Gastrocnemius medialis (tissue), 4 donors: Measurements from ENCODE around the gene RNF115. TPM values are rescaled to one million over a fixed set of nuclear protein-coding genes. Genes with fewer than 3 reads are reported as not detected.
"Not testable (repeated sequence)": the region's sequence is repeated elsewhere in the genome, so short reads cannot be mapped to it uniquely, and the experiment has no call there.

Source experiments
- ATAC-seq, 2 donors: fragments of 150-250 bp; one replicate each; pipeline ENCODE4 v1.9.1; 2016
- DNase-seq, 2 donors: peaks; one replicate each; pipeline ENCODE4 v3.0.0-alpha.2; 2019
- H3K27ac ChIP-seq, 4 donors: fragments of 200-600 bp; sonication (generic); 1 replicate in 1 of 4; 2 replicates in 3 of 4; pipeline ENCODE4 v1.5.1; 2016 to 2018; ENCODE audit warnings: mild to moderate bottlenecking in 2 of 4, moderate library complexity in 1 of 4
- H3K27me3 ChIP-seq, 3 donors: fragments of 200-600 bp; sonication (generic) in 2 of 3; 1 replicate in 1 of 3; 2 replicates in 2 of 3; pipeline versions ENCODE4 v1.5.1 to v1.6.0; 2016 to 2019; ENCODE audit warnings: mild to moderate bottlenecking in 1 of 3, moderate library complexity in 1 of 3
- H3K36me3 ChIP-seq, 2 donors: fragments of 200-600 bp; sonication (generic) in 1 of 2; one replicate each; pipeline ENCODE4 v1.5.1; 2017 to 2018
- H3K4me1 ChIP-seq, 2 donors: fragments of 200-600 bp; sonication (generic) in 1 of 2; one replicate each; pipeline ENCODE4 v1.5.1; 2016 to 2017; ENCODE audit warnings: mild to moderate bottlenecking in 2 of 2
- H3K4me3 ChIP-seq, 4 donors: fragments of 200-600 bp; sonication (generic) in 3 of 4; 1 replicate in 1 of 4; 2 replicates in 3 of 4; pipeline ENCODE4 v1.5.1; 2016 to 2019; ENCODE audit warnings: mild to moderate bottlenecking in 2 of 4
- H3K9me3 ChIP-seq, 3 donors: fragments of 200-600 bp; sonication (generic) in 2 of 3; 1 replicate in 1 of 3; 2 replicates in 2 of 3; pipeline ENCODE4 v1.5.1; 2016 to 2019
- POLR2A ChIP-seq, 2 donors: fragments of 450-650 bp; IDR thresholded peaks; one replicate each; pipeline ENCODE4 v1.6.1; 2017; ENCODE audit warnings: antibody characterized with exemption in 2 of 2, mild to moderate bottlenecking in 2 of 2, moderate library complexity in 2 of 2
- in situ Hi-C, 4 donors: fragments of 200-750 bp; cut with MboI; loops; one replicate each; pipeline versions ENCODE4 v1.15.0 to v1.8.0; 2017; ENCODE audit warnings: low sequenced_read_pairs in 4 of 4
- intact Hi-C: fragments of 100-400 bp; cut with DNase I; formaldehyde crosslinking; loops from one replicate; pipeline ENCODE4 v1.15.1; 2023; ENCODE audit warnings: low total_unique reads
- total RNA-seq, 4 donors: library from RNA; depleted of rRNA; stranded (reverse); fragments of >200 nt; gene quantifications; one replicate each; pipeline versions ENCODE4 v1.1.0 to v1.2.3, GENCODE V29; 2016
- TF ChIP-seq, protein P1 (sequence below), 5 experiments: fragments of 450-650 bp in 3 of 5; fragments of 200-600 bp in 2 of 5; sonication (generic) in 2 of 5; IDR thresholded peaks in 4 of 5; conservative IDR thresholded peaks in 1 of 5; 1 replicate in 4 of 5; 2 replicates in 1 of 5; pipeline ENCODE4 v1.5.1; 2016 to 2019; ENCODE audit warnings: antibody characterized with exemption in 5 of 5, mild to moderate bottlenecking in 3 of 5, moderate library complexity in 3 of 5

RNF115 gene
- total RNA-seq, 4 donors from 2014 or later = 16.1 to 65.4 (median 37.3) TPM

DNA sequence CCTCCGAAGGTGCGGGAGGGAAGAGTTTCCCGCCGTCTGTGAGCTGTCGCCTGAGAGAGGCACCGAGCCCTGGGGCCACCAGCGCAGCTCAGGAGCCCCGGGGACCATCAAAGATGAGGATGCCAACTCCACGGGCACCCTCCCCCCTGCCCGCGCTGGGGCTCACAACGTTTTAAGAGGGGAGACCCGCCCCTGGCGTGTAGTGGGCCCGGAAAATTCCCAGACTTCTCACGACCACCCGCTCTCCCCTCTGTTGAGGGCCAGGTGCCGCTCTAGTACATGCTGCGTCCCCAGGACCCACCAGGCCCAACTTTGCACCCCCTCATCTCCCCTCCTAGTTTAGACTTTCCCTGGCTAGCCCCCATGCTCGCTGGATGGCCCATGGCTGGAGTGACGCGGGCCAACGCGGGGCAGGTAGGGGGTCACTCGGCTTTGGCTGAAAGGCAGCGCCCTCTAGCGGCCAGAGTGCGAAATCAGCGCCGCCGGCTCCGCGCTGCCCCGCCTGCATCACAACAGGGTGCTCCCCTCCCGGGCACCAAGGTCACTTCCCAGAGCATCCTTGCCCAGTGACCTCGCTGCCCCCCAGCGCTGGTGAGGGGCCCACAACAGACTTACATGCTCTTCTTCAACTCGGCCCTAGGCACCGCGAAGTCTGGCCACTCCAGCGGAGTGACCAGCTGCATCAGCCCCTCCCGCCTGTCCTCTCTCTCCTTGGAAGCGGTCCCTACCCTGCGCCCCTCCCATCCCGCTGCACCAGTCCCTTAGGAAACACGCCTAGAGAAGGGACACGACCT is 102.8 kb downstream of the RNF115 start:
- Histone ChIP-seq H3K4me1 (peaks cover 0 to 11% of the 10 kb centered on the region in 2 donors), H3K9me3 (no peaks in the 10 kb centered on the region), H3K36me3 (no peaks in the 10 kb centered on the region), H3K27me3 (no peaks in the 10 kb centered on the region), H3K27ac (no peak overlapping the region), H3K4me3 (peak overlapping the region; percentile 32 to 60 (median 42))
- DNase-seq (peak; percentile 15 to 49), ATAC-seq (peak; percentile 75 to 80)
- in situ Hi-C loops = no loop called here
- TF ChIP-seq, protein P1, sequence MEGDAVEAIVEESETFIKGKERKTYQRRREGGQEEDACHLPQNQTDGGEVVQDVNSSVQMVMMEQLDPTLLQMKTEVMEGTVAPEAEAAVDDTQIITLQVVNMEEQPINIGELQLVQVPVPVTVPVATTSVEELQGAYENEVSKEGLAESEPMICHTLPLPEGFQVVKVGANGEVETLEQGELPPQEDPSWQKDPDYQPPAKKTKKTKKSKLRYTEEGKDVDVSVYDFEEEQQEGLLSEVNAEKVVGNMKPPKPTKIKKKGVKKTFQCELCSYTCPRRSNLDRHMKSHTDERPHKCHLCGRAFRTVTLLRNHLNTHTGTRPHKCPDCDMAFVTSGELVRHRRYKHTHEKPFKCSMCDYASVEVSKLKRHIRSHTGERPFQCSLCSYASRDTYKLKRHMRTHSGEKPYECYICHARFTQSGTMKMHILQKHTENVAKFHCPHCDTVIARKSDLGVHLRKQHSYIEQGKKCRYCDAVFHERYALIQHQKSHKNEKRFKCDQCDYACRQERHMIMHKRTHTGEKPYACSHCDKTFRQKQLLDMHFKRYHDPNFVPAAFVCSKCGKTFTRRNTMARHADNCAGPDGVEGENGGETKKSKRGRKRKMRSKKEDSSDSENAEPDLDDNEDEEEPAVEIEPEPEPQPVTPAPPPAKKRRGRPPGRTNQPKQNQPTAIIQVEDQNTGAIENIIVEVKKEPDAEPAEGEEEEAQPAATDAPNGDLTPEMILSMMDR (IDR thresholded peaks at IDR 0.05 in 4 of 5, conservative IDR thresholded peaks at IDR 0.05 in 1 of 5) = peak; percentile 69 to 96 (median 88)
- TF ChIP-seq POLR2A (IDR thresholded peaks at IDR 0.05) = no peak
- intact Hi-C loops = no loop called here

DNA sequence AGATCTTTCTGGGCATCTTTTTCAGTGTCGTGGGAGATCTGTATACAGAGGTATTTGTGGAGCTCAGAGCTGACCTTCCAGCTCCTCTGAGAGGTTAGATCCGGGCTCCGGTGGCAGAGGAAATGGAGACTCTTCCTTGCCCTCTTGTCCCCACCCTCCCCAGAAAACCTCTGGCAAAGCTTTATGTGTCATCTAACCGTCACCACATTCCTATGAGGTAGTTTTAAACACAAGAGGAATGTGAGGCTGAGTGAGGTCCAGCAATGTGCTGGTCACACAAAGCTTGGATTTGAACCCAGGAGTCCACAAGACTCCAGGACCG is 103.4 kb downstream of the RNF115 start:
- Histone ChIP-seq H3K36me3 (no peaks in the 10 kb centered on the region), H3K27me3 (no peaks in the 10 kb centered on the region), H3K4me3 (peak overlapping the region in 3 of 4 donors; percentile 41 to 60 (median 44)), H3K9me3 (no peaks in the 10 kb centered on the region), H3K27ac (no peak overlapping the region), H3K4me1 (peaks cover 0 to 11% of the 10 kb centered on the region in 2 donors)
- no peak for DNase-seq
- intact Hi-C loops (no loop called here), in situ Hi-C loops (no loop called here)
- no peak for ATAC-seq
- no peak for TF ChIP-seq POLR2A (IDR thresholded peaks at IDR 0.05)
- TF ChIP-seq, protein P1 (IDR thresholded peaks at IDR 0.05 in 4 of 5, conservative IDR thresholded peaks at IDR 0.05 in 1 of 5) = no peak

DNA sequence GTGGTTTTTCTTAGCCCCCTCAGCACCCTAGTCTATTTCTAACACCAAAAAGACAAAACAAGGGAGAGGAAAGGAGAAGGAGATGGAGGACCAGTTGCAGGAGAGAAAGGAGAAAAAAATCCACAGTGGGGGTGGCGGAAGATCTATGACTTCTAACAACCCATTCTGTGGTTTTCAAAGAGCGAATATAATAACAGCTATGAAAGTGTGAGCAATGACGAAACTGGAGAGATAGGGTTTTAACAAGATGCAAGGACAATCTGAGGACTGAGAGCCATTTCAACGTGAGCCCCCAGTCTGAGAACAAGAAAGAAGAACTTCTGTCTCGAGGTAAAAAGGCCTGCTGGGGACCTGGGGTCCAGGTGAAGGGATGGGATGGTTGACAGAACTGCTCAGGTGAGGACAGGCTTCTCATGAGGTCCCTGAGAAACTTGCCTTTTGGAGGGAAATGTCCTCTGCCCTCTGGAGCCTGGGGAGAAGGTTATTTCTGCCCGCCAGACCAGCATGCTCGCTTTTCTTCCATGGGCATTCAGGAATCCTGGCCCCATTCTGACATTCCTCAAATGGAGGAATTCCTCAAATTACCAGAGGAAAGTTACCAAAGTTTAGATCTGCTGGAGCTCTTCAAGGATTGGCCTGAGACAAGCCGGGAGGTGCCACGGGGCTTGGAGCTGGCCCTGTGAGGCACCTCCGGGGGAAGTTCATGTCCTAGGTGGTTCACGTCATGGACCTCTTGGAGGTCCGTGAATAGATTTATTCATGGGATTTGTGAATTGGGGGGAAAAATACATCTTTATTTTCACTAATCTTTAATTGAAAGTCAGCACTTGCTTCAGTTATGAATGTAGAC is 104.4 kb downstream of the RNF115 start, which contains the start of gene CD160:
Gene CD160, plus strand, starts transcription at position 270 of the 850 bp plus-strand sequence. CDS start 8,829 bp downstream, outside the sequence.
- Histone ChIP-seq H3K27me3 (no peaks in the 10 kb centered on the region), H3K36me3 (no peaks in the 10 kb centered on the region), H3K27ac (no peak within 1 kb of the TSS), H3K9me3 (no peaks in the 10 kb centered on the region), H3K4me3 (no peak within 1 kb of the TSS), H3K4me1 (peaks cover 0 to 11% of the 10 kb centered on the region in 2 donors)
- DNase-seq = no peak
- intact Hi-C loops (no loop called here), in situ Hi-C loops (no loop called here)
- ATAC-seq = no peak
- TF ChIP-seq, protein P1 (IDR thresholded peaks at IDR 0.05 in 4 of 5, conservative IDR thresholded peaks at IDR 0.05 in 1 of 5) = no peak
- no peak for TF ChIP-seq POLR2A (IDR thresholded peaks at IDR 0.05)

DNA sequence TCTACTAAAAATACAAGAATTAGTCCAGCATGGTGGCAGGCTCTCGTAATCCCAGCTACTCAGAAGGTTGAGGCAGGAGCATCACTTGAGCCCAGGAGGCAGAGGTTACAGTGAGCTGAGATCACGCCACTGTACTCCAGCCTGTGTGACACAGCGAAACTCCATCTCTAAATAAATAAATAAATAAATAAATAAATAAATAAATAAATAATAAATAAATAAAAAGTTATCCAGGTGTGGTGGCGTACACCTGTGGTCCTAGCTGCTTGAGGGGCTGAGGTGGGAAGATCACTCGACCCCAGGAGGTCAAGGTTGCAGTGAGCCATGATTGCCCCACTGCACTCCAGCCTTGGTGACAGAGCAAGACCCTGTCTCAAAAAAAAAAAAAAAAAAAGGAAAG is 105.4 kb downstream of the RNF115 start:
- DNase-seq, in situ Hi-C loops, H3K9me3 ChIP-seq, H3K36me3 ChIP-seq, H3K4me3 ChIP-seq, intact Hi-C loops, ATAC-seq, H3K27ac ChIP-seq, H3K27me3 ChIP-seq: not testable (repeated sequence)
- H3K4me1 ChIP-seq = peaks cover 0 to 11% of the 10 kb centered on the region in 2 donors

DNA sequence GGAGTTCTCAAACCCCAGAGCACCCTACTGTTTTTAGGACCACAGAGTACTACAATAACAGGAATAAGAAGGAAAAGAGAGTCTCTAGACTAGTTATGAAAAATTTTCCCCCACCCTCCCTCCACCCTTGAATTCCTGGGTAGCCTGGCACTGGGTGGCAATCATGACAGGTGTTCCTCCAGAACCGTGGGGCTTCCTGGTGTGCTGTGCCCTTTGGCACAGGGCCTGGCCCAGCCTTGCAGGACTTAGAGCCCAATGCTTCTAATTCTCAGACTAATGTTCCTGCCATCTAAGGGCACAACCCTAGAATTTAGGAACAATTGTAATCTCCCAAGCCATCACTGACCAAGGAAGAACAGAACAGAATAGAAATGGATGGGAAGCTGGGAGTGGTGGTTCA is 106.1 kb downstream of the RNF115 start:
- Histone ChIP-seq H3K4me3 (no peak overlapping the region), H3K27me3 (no peaks in the 10 kb centered on the region), H3K4me1 (peaks cover 0 to 11% of the 10 kb centered on the region in 2 donors), H3K27ac (no peak overlapping the region), H3K36me3 (no peaks in the 10 kb centered on the region), H3K9me3 (no peaks in the 10 kb centered on the region)
- ATAC-seq (no peak), DNase-seq (no peak)
- TF ChIP-seq, protein P1 (IDR thresholded peaks at IDR 0.05 in 4 of 5, conservative IDR thresholded peaks at IDR 0.05 in 1 of 5) = no peak
- TF ChIP-seq POLR2A (IDR thresholded peaks at IDR 0.05) = no peak
- intact Hi-C loops = no loop called here
- in situ Hi-C loops = no loop called here
